Measurements from ENCODE around the gene PLXNB1.
A peak's percentile ranks its signal among the peaks of the same experiment; 100 is the strongest.

PLXNB1 gene

GRCh38 chr3:48422681-48423080, 7.2 kb downstream of the PLXNB1 start (continued):
- TF ChIP-seq ZNF692 (tag by site-specific recombination; IDR thresholded peaks at IDR 0.05) = no peak

DNA sequence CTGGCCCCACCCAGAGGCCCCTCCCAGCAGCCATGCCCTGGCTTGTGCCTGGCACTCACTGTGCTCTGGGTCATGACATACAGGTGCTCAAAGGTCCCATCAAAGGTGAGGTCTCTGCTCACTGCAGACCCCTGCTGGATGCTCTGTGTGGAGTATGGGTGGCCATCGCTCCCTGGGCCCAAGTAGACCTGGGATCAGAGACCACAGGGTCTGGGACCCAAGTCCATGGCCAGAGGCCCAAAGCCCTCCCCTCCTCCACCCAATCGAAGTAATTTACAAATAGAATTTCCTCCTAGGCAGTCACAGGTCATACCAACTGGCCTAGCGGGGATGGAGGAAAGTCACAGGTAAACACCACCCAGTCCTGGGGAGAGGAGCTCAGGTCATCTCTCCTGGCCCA, 7.6 kb downstream of the PLXNB1 start:
- Histone ChIP-seq H3K9me3 (ENCODE audit: control insufficient read depth, insufficient read depth, low read depth, low read length) (no peaks in the 10 kb centered on the region), H3K36me3 (ENCODE audit: control insufficient read depth in 2 of 2, insufficient read depth in 1 of 2, low read length in 2 of 2) (no peaks in the 10 kb centered on the region), H3K4me1 (ENCODE audit: control insufficient read depth, insufficient read depth, low read length) (no peaks in the 10 kb centered on the region), H3K4me3 (ENCODE audit: low read depth, low read length) (no peak overlapping the region), H3K27ac (ENCODE audit: extremely low read depth, low read depth, low read length) (no peak overlapping the region)
- ChIA-PET POLR2A (interaction anchor here (1.5 kb wide), 1 partner anchor 51 kb away, joined by 3 read pairs; no protein-coding TSS in a partner anchor), CTCF (interaction anchor here (0.7 to 3.3 kb wide), 3 partner anchors 14 to 1007 kb away, joined by 3 to 17 read pairs (median 10); partner anchors contain the start of gene NICN1)
- TF ChIP-seq ZNF701 (tag by site-specific recombination; IDR thresholded peaks at IDR 0.05) = no peak
- TF ChIP-seq SCRT1 (tag by site-specific recombination; IDR thresholded peaks at IDR 0.05; ENCODE audit: borderline replicate concordance) = no peak
- no peak for TF ChIP-seq ZNF146 (tag by site-specific recombination; IDR thresholded peaks at IDR 0.05)
- 0 out of 2 replicates have a peak, but pooled peaks have one; percentile 10 for TF ChIP-seq CTCF (tag by site-specific recombination; IDR thresholded peaks at IDR 0.05)
- no peak for TF ChIP-seq ZNF112 (tag by site-specific recombination; IDR thresholded peaks at IDR 0.05)

DNA sequence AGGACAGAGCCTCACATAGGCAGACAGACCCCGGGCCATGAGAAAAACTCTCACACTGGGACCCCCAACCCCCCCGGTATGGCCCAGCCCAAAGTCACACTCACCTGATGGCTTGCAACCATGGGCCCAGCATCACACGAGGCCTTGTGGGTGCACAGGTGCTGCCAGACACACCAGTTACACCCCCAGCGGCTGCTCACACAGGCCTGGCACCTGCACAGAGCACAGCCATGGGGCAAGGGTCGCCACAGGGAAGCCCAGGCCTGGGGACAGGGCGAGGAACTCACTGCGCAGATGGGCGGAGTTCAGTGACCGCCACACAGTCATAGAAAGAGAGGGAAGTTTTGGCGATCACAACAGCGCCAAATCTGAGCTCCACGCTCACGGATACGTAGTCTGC, 9.3 kb downstream of the PLXNB1 start:
- no peaks in the 10 kb centered on the region for H3K9me3 ChIP-seq (ENCODE audit: control insufficient read depth, insufficient read depth, low read depth, low read length)
- H3K4me1 ChIP-seq (ENCODE audit: control insufficient read depth, insufficient read depth, low read length) = no peaks in the 10 kb centered on the region
- ChIA-PET POLR2A (no interaction called here), CTCF (no interaction called here)
- H3K36me3 ChIP-seq (ENCODE audit: control insufficient read depth in 2 of 2, insufficient read depth in 1 of 2, low read length in 2 of 2) = peaks cover 0 to 1% of the 10 kb centered on the region in 2 experiments; a peak in 1 of 3 replicates
- H3K27ac ChIP-seq (ENCODE audit: extremely low read depth, low read depth, low read length) = no peak overlapping the region
- no peak overlapping the region for H3K4me3 ChIP-seq (ENCODE audit: low read depth, low read length)
- TF ChIP-seq KLF8 (tag by site-specific recombination; IDR thresholded peaks at IDR 0.05) = no peak
- no peak for TF ChIP-seq ZFP3 (tag by site-specific recombination; IDR thresholded peaks at IDR 0.05; ENCODE audit: low read depth)
- TF ChIP-seq ZNF596 (tag by site-specific recombination; IDR thresholded peaks at IDR 0.05) = no peak
- TF ChIP-seq ZNF157 (tag by site-specific recombination; IDR thresholded peaks at IDR 0.05) = no peak
- TF ChIP-seq ZNF391 (tag by site-specific recombination; IDR thresholded peaks at IDR 0.05; ENCODE audit: borderline replicate concordance, low read depth) = no peak
- no peak for TF ChIP-seq ZNF366 (tag by site-specific recombination; conservative IDR thresholded peaks at IDR 0.05)
- TF ChIP-seq ZNF488 (tag by site-specific recombination; IDR thresholded peaks at IDR 0.05) = no peak
- no peak for TF ChIP-seq MZF1 (tag by site-specific recombination; IDR thresholded peaks at IDR 0.05; ENCODE audit: borderline replicate concordance)
- no peak for TF ChIP-seq WT1 (tag by site-specific recombination; IDR thresholded peaks at IDR 0.05)
- TF ChIP-seq KLF9 (tag by site-specific recombination; IDR thresholded peaks at IDR 0.05; ENCODE audit: low read depth) = no peak

- CTCF ChIA-PET = interaction anchor here (1.9 kb wide), 1 partner anchor 17 kb away, joined by 10 read pairs; no protein-coding TSS in a partner anchor
- no peaks in the 10 kb centered on the region for H3K4me1 ChIP-seq (ENCODE audit: control insufficient read depth, insufficient read depth, low read length)
- H3K27ac ChIP-seq (ENCODE audit: extremely low read depth, low read depth, low read length) = no peak overlapping the region
- H3K4me3 ChIP-seq (ENCODE audit: low read depth, low read length) = no peak overlapping the region
- POLR2A ChIA-PET = no interaction called here
- H3K36me3 ChIP-seq (ENCODE audit: control insufficient read depth in 2 of 2, insufficient read depth in 1 of 2, low read length in 2 of 2) = peaks cover 0 to 11% of the 10 kb centered on the region in 2 experiments; a peak in 1 of 3 replicates
- H3K9me3 ChIP-seq (ENCODE audit: control insufficient read depth, insufficient read depth, low read depth, low read length) = no peaks in the 10 kb centered on the region
- TF ChIP-seq ZNF292 (tag by site-specific recombination; IDR thresholded peaks at IDR 0.05; ENCODE audit: borderline replicate concordance, low read depth) (no peak), ZNF555 (tag by site-specific recombination; conservative IDR thresholded peaks at IDR 0.05) (no peak), ZNF239 (tag by site-specific recombination; IDR thresholded peaks at IDR 0.05) (no peak), ZNF704 (tag by site-specific recombination; IDR thresholded peaks at IDR 0.05) (no peak), ZNF624 (tag by site-specific recombination; IDR thresholded peaks at IDR 0.05) (no peak), ZNF184 (tag by site-specific recombination; IDR thresholded peaks at IDR 0.05) (no peak), ZNF561 (tag by site-specific recombination; IDR thresholded peaks at IDR 0.05; ENCODE audit: borderline replicate concordance) (no peak)
- TF ChIP-seq, protein P1, sequence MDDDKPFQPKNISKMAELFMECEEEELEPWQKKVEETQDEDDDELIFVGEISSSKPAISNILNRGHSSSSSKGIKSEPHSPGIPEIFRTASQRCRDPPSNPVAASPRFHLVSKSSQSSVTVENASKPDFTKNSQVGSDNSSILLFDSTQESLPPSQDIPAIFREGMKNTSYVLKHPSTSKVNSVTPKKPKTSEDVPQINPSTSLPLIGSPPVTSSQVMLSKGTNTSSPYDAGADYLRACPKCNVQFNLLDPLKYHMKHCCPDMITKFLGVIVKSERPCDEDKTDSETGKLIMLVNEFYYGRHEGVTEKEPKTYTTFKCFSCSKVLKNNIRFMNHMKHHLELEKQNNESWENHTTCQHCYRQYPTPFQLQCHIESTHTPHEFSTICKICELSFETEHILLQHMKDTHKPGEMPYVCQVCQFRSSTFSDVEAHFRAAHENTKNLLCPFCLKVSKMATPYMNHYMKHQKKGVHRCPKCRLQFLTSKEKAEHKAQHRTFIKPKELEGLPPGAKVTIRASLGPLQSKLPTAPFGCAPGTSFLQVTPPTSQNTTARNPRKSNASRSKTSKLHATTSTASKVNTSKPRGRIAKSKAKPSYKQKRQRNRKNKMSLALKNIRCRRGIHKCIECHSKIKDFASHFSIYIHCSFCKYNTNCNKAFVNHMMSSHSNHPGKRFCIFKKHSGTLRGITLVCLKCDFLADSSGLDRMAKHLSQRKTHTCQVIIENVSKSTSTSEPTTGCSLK (tag by site-specific recombination; IDR thresholded peaks at IDR 0.05) = no peak
Measured at GRCh38 chr3:48419597-48419996, 10.3 kb downstream of the PLXNB1 start.

Data from HEK293 (cell line).